ENCODE data around the gene EIF4A2. TPM values are rescaled to one million over a fixed set of nuclear protein-coding genes. Genes with fewer than 3 reads are reported as not detected.

EIF4A2 gene
- total RNA-seq, 1 experiment from 2014 or later, result 574 TPM

DNA sequence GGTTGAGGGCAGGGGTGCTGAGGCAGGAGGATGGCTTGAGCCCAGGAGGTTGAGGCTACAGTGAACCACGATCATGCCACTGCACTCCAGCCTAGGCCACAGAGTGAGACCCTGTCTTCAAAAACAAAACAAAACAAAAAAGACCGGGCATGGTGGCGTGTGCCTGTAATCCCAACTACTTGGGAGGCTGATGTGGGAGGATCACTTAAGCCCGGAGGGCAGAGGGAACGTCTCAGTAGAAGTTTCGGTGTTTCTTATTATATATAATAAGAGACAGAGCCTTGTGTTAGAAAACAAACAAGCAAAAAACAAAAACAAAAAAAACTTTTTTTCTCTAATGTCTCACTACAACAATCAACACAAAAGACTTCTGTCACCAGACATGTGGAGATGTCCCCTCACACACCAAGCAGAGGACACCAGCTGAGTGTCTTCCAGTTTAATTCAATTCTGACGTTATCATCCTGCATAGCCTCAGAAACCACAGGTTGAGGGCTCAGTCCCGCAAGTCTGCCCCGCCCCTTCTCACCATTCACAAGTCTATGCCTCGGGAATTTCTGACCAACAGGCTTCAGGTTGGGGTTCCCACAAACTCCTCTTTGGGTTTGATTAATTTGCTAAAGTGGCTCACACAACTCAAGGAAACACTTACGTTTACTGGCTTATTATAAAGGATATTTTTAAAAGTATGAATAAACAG, 24.0 kb upstream of the EIF4A2 start:
- no peaks in the 10 kb centered on the region for H3K36me3 Mint-ChIP-seq
- no peak overlapping the region for H3K4me3 Mint-ChIP-seq
- TF ChIP-seq JUN (CRISPR knock-in tag; IDR thresholded peaks at IDR 0.05), result no peak
- no peak for TF ChIP-seq SMAD4 (CRISPR knock-in tag; IDR thresholded peaks at IDR 0.05)
- TF ChIP-seq, protein P1, sequence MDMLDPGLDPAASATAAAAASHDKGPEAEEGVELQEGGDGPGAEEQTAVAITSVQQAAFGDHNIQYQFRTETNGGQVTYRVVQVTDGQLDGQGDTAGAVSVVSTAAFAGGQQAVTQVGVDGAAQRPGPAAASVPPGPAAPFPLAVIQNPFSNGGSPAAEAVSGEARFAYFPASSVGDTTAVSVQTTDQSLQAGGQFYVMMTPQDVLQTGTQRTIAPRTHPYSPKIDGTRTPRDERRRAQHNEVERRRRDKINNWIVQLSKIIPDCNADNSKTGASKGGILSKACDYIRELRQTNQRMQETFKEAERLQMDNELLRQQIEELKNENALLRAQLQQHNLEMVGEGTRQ (CRISPR knock-in tag; IDR thresholded peaks at IDR 0.05), result no peak
- TF ChIP-seq CREM (CRISPR knock-in tag; IDR thresholded peaks at IDR 0.05), result no peak
- TF ChIP-seq, protein P2, sequence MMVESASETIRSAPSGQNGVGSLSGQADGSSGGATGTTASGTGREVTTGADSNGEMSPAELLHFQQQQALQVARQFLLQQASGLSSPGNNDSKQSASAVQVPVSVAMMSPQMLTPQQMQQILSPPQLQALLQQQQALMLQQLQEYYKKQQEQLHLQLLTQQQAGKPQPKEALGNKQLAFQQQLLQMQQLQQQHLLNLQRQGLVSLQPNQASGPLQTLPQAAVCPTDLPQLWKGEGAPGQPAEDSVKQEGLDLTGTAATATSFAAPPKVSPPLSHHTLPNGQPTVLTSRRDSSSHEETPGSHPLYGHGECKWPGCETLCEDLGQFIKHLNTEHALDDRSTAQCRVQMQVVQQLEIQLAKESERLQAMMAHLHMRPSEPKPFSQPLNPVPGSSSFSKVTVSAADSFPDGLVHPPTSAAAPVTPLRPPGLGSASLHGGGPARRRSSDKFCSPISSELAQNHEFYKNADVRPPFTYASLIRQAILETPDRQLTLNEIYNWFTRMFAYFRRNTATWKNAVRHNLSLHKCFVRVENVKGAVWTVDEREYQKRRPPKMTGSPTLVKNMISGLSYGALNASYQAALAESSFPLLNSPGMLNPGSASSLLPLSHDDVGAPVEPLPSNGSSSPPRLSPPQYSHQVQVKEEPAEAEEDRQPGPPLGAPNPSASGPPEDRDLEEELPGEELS (CRISPR knock-in tag; IDR thresholded peaks at IDR 0.05), result no peak
- TF ChIP-seq, protein P3, sequence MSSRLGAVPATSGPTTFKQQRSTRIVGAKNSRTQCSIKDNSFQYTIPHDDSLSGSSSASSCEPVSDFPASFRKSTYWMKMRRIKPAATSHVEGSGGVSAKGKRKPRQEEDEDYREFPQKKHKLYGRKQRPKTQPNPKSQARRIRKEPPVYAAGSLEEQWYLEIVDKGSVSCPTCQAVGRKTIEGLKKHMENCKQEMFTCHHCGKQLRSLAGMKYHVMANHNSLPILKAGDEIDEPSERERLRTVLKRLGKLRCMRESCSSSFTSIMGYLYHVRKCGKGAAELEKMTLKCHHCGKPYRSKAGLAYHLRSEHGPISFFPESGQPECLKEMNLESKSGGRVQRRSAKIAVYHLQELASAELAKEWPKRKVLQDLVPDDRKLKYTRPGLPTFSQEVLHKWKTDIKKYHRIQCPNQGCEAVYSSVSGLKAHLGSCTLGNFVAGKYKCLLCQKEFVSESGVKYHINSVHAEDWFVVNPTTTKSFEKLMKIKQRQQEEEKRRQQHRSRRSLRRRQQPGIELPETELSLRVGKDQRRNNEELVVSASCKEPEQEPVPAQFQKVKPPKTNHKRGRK (CRISPR knock-in tag; IDR thresholded peaks at IDR 0.05; ENCODE audit: borderline replicate concordance), result no peak
- no peak for TF ChIP-seq EMX1 (CRISPR knock-in tag; IDR thresholded peaks at IDR 0.05)
- TF ChIP-seq, protein P4, sequence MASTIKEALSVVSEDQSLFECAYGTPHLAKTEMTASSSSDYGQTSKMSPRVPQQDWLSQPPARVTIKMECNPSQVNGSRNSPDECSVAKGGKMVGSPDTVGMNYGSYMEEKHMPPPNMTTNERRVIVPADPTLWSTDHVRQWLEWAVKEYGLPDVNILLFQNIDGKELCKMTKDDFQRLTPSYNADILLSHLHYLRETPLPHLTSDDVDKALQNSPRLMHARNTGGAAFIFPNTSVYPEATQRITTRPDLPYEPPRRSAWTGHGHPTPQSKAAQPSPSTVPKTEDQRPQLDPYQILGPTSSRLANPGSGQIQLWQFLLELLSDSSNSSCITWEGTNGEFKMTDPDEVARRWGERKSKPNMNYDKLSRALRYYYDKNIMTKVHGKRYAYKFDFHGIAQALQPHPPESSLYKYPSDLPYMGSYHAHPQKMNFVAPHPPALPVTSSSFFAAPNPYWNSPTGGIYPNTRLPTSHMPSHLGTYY (CRISPR knock-in tag; IDR thresholded peaks at IDR 0.05), result no peak
- TF ChIP-seq, protein P5, sequence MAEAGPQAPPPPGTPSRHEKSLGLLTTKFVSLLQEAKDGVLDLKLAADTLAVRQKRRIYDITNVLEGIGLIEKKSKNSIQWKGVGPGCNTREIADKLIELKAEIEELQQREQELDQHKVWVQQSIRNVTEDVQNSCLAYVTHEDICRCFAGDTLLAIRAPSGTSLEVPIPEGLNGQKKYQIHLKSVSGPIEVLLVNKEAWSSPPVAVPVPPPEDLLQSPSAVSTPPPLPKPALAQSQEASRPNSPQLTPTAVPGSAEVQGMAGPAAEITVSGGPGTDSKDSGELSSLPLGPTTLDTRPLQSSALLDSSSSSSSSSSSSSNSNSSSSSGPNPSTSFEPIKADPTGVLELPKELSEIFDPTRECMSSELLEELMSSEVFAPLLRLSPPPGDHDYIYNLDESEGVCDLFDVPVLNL (CRISPR knock-in tag; IDR thresholded peaks at IDR 0.05; ENCODE audit: borderline replicate concordance, low read depth), result no peak
- TF ChIP-seq, protein P6, sequence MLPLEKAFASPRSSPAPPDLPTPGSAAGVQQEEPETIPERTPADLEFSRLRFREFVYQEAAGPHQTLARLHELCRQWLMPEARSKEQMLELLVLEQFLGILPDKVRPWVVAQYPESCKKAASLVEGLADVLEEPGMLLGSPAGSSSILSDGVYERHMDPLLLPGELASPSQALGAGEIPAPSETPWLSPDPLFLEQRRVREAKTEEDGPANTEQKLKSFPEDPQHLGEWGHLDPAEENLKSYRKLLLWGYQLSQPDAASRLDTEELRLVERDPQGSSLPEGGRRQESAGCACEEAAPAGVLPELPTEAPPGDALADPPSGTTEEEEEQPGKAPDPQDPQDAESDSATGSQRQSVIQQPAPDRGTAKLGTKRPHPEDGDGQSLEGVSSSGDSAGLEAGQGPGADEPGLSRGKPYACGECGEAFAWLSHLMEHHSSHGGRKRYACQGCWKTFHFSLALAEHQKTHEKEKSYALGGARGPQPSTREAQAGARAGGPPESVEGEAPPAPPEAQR (CRISPR knock-in tag; IDR thresholded peaks at IDR 0.05), result no peak
- TF ChIP-seq CBFB (CRISPR knock-in tag; IDR thresholded peaks at IDR 0.05; ENCODE audit: low read depth), result no peak
- no peak for TF ChIP-seq NR3C1 (CRISPR knock-in tag; conservative IDR thresholded peaks at IDR 0.05; ENCODE audit: low read depth)
- TF ChIP-seq TEAD1 (CRISPR knock-in tag; IDR thresholded peaks at IDR 0.05), result no peak
- TF ChIP-seq, protein P7, sequence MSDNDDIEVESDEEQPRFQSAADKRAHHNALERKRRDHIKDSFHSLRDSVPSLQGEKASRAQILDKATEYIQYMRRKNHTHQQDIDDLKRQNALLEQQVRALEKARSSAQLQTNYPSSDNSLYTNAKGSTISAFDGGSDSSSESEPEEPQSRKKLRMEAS (CRISPR knock-in tag; IDR thresholded peaks at IDR 0.05), result no peak
- TF ChIP-seq, protein P8, sequence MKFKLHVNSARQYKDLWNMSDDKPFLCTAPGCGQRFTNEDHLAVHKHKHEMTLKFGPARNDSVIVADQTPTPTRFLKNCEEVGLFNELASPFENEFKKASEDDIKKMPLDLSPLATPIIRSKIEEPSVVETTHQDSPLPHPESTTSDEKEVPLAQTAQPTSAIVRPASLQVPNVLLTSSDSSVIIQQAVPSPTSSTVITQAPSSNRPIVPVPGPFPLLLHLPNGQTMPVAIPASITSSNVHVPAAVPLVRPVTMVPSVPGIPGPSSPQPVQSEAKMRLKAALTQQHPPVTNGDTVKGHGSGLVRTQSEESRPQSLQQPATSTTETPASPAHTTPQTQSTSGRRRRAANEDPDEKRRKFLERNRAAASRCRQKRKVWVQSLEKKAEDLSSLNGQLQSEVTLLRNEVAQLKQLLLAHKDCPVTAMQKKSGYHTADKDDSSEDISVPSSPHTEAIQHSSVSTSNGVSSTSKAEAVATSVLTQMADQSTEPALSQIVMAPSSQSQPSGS (CRISPR knock-in tag; IDR thresholded peaks at IDR 0.05; ENCODE audit: borderline replicate concordance, low read depth), result no peak
- TF ChIP-seq ZNF423 (CRISPR knock-in tag; IDR thresholded peaks at IDR 0.05), result no peak
- TF ChIP-seq HMGA2 (CRISPR knock-in tag; IDR thresholded peaks at IDR 0.05), result no peak
- ChIA-PET CTCF (interaction anchor here (2.1 kb wide), 1 partner anchor 145 kb away, joined by 7 read pairs; no protein-coding TSS in a partner anchor), POLR2A (no interaction called here)
- no peaks in the 10 kb centered on the region for H3K9me3 Mint-ChIP-seq
- peaks cover 12% of the 10 kb centered on the region for H3K4me1 Mint-ChIP-seq
- H3K27ac Mint-ChIP-seq, result no peak overlapping the region
- DNase-seq (ENCODE audit: low spot score) (peak; percentile 19), ATAC-seq (peak; percentile 56)
- H3K27me3 Mint-ChIP-seq (ENCODE audit: low read depth), result no peaks in the 10 kb centered on the region; the same call in 1 of the 2 replicates
